ENCODE data around the gene UQCRQ.
"Not testable (repeated sequence)": the region's sequence is repeated elsewhere in the genome, so short reads cannot be mapped to it uniquely, and the experiment has no call there.

The UQCRQ gene

GRCh38 chr5:132837868-132838267 is 28.6 kb upstream of the UQCRQ start:
- TF ChIP-seq POLR2AphosphoS5 (IDR thresholded peaks at IDR 0.05; ENCODE audit: low read depth, low read length) (no peak), POLR2A (IDR thresholded peaks at IDR 0.05; ENCODE audit: low read depth, low read length) (no peak), TAF1 (IDR thresholded peaks at IDR 0.05; ENCODE audit: borderline replicate concordance, low read depth, low read length) (no peak)
- FAIRE-seq (no peak), DNase-seq (ENCODE audit: insufficient read length) (no peak)

GRCh38 chr5:132838516-132839282 is 27.7 kb upstream of the UQCRQ start:
- TF ChIP-seq POLR2AphosphoS5 (IDR thresholded peaks at IDR 0.05; ENCODE audit: low read depth, low read length) (no peak), POLR2A (IDR thresholded peaks at IDR 0.05; ENCODE audit: low read depth, low read length) (no peak), TAF1 (IDR thresholded peaks at IDR 0.05; ENCODE audit: borderline replicate concordance, low read depth, low read length) (no peak)
- FAIRE-seq: no peak
- DNase-seq (ENCODE audit: insufficient read length): no peak

GRCh38 chr5:132839426-132840301 is 26.8 kb upstream of the UQCRQ start:
- no peak for DNase-seq (ENCODE audit: insufficient read length)
- no peak for FAIRE-seq
- TF ChIP-seq POLR2AphosphoS5 (IDR thresholded peaks at IDR 0.05; ENCODE audit: low read depth, low read length) (no peak), POLR2A (IDR thresholded peaks at IDR 0.05; ENCODE audit: low read depth, low read length) (no peak), TAF1 (IDR thresholded peaks at IDR 0.05; ENCODE audit: borderline replicate concordance, low read depth, low read length) (no peak)

GRCh38 chr5:132840313-132840712 is 26.1 kb upstream of the UQCRQ start:
- DNase-seq (ENCODE audit: insufficient read length) (no peak), FAIRE-seq (no peak)
- TF ChIP-seq TAF1 (IDR thresholded peaks at IDR 0.05; ENCODE audit: borderline replicate concordance, low read depth, low read length): no peak
- TF ChIP-seq POLR2A (IDR thresholded peaks at IDR 0.05; ENCODE audit: low read depth, low read length): no peak
- TF ChIP-seq POLR2AphosphoS5 (IDR thresholded peaks at IDR 0.05; ENCODE audit: low read depth, low read length): no peak

DNA sequence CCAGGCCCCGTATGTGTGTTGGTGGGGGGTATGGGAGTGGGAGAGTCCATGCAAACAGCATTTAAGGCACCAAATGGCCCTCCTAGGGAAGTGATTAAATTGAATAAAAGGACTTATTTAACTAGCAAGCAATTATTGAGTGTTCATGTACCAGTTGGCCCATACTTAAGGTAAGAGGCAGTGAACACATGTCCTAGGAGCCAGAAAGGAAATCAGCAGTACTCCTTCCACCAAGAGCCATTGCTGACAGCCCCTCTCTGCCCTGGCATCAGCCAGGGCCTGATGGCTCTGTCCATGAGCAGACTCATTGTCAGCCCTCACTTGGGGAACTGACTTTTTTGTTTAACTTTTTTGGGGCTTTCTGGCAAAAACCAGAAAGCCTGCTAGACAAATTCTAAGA is 25.5 kb upstream of the UQCRQ start:
- DNase-seq (ENCODE audit: insufficient read length) (no peak), FAIRE-seq (no peak)
- TF ChIP-seq TAF1 (IDR thresholded peaks at IDR 0.05; ENCODE audit: borderline replicate concordance, low read depth, low read length) (no peak), POLR2AphosphoS5 (IDR thresholded peaks at IDR 0.05; ENCODE audit: low read depth, low read length) (no peak), POLR2A (IDR thresholded peaks at IDR 0.05; ENCODE audit: low read depth, low read length) (no peak)

- TF ChIP-seq POLR2AphosphoS5 (IDR thresholded peaks at IDR 0.05; ENCODE audit: low read depth, low read length) (no peak), TAF1 (IDR thresholded peaks at IDR 0.05; ENCODE audit: borderline replicate concordance, low read depth, low read length) (no peak), POLR2A (IDR thresholded peaks at IDR 0.05; ENCODE audit: low read depth, low read length) (no peak)
- DNase-seq (ENCODE audit: insufficient read length) (no peak), FAIRE-seq (no peak)
Measured at GRCh38 chr5:132841305-132841704, 25.1 kb upstream of the UQCRQ start.

- TF ChIP-seq TAF1 (IDR thresholded peaks at IDR 0.05; ENCODE audit: borderline replicate concordance, low read depth, low read length): no peak
- no peak for TF ChIP-seq POLR2AphosphoS5 (IDR thresholded peaks at IDR 0.05; ENCODE audit: low read depth, low read length)
- no peak for FAIRE-seq
- no peak for DNase-seq (ENCODE audit: insufficient read length)
Measured at GRCh38 chr5:132848270-132848669, 18.2 kb upstream of the UQCRQ start.

DNA sequence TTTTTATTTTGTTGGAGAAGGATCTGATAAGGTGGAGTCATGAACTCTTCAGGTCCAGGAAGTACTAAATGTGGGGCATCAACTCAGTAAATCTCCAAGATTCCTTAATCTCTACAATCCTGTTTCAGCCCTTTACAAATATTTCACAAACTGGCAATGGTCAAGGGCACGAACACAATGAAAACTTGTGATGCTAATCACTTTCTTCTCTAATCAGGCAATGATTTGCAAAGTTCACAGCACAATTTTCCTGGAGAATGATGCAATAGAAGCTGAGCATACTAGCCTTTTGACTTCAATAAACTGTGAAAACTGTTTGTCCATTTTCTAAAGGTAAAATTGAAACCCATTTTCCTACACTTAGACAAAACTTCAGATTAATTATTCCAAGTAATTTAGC is 17.1 kb upstream of the UQCRQ start:
- TF ChIP-seq POLR2A (IDR thresholded peaks at IDR 0.05; ENCODE audit: low read depth, low read length) (no peak), TAF1 (IDR thresholded peaks at IDR 0.05; ENCODE audit: borderline replicate concordance, low read depth, low read length) (no peak), POLR2AphosphoS5 (IDR thresholded peaks at IDR 0.05; ENCODE audit: low read depth, low read length) (no peak)
- FAIRE-seq: no peak
- no peak for DNase-seq (ENCODE audit: insufficient read length)

DNA sequence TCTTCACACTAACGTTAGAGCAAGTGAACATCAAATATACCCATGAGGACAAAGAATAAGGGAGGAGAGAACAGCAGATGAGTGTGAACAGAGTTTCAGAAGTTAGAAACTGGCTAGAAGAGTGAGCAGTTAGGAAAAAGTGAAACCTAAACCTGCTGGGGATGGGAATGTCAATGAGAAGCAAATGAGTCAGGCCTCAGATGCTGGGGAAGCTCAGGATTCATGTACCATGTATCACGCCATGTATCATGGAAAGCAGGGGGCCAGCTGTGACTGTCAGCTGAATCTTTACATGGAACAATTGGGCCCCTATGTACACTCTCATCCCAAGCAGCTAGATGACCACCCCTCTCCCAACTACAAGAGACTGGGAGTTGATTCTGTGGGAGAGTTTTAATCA is 16.4 kb upstream of the UQCRQ start:
- TF ChIP-seq POLR2A (IDR thresholded peaks at IDR 0.05; ENCODE audit: low read depth, low read length) (no peak), POLR2AphosphoS5 (IDR thresholded peaks at IDR 0.05; ENCODE audit: low read depth, low read length) (no peak), TAF1 (IDR thresholded peaks at IDR 0.05; ENCODE audit: borderline replicate concordance, low read depth, low read length) (no peak)
- DNase-seq (ENCODE audit: insufficient read length) (no peak), FAIRE-seq (no peak)

- FAIRE-seq (no peak), DNase-seq (ENCODE audit: insufficient read length) (no peak)
- no peak for TF ChIP-seq POLR2AphosphoS5 (IDR thresholded peaks at IDR 0.05; ENCODE audit: low read depth, low read length)
Measured at GRCh38 chr5:132853323-132853722, 13.1 kb upstream of the UQCRQ start.

DNA sequence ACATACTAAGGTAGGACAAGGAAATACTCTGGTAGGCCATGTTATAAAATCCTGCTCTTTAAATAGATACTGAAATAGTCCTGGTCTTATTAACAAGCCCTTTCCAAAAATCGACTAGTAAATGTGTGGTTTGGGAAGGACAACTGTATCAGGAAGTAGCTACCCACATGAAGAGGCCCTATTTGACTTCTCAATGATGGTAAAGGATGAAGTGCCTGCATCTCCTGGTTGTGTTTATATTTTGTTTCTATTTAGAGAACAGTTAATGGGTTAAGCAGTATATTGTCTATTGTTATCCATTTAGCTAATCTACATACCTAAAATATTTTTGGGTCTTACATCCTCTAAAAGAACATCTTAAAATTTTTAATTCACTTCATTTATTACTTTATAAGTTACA is 12.7 kb upstream of the UQCRQ start:
- no peak for FAIRE-seq
- no peak for TF ChIP-seq POLR2A (IDR thresholded peaks at IDR 0.05; ENCODE audit: low read depth, low read length)
- TF ChIP-seq TAF1 (IDR thresholded peaks at IDR 0.05; ENCODE audit: borderline replicate concordance, low read depth, low read length): no peak
- TF ChIP-seq POLR2AphosphoS5 (IDR thresholded peaks at IDR 0.05; ENCODE audit: low read depth, low read length): no peak
- DNase-seq (ENCODE audit: insufficient read length): no peak

GRCh38 chr5:132854301-132854700 is 12.1 kb upstream of the UQCRQ start:
- FAIRE-seq: no peak
- TF ChIP-seq POLR2AphosphoS5 (IDR thresholded peaks at IDR 0.05; ENCODE audit: low read depth, low read length) (no peak), TAF1 (IDR thresholded peaks at IDR 0.05; ENCODE audit: borderline replicate concordance, low read depth, low read length) (no peak), POLR2A (IDR thresholded peaks at IDR 0.05; ENCODE audit: low read depth, low read length) (no peak)
- DNase-seq (ENCODE audit: insufficient read length): no peak

DNA sequence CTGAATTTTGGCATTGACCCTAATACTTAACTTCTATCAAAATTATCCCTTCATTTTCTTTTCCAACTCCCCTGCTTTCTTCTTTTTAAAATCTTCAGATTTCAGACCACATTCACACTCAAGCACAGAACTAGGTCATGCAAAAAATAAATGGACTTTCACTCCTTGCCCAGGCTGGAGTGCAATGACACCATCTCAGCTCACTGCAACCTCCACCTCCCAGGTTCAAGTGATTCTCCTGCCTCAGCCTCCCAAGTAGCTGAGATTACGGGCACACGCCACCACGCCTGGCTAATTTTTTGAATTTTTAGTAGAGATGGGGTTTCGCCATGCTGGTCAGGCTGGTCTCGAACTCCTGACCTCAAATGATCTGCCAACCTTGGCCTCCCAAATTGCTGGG is 11.4 kb upstream of the UQCRQ start:
- not testable (repeated sequence) for FAIRE-seq; DNase-seq (ENCODE audit: insufficient read length)
